HepG2 (cell line): ENCODE data around the gene DNAJC7. TPM values are rescaled to one million over a fixed set of nuclear protein-coding genes. Genes with fewer than 3 reads are reported as not detected.

Experiments
- CEBPZ ChIP-seq: IDR thresholded peaks from 2 replicates; pipeline ENCODE4 v1.6.1; 2012; ENCODE audit warnings: low read length, improper control_type of control experiment
- CHD2 ChIP-seq: IDR thresholded peaks from 2 replicates; pipeline ENCODE4 v1.6.1; 2011; ENCODE audit warnings: low read depth, low read length, improper control_type of control experiment
- GMEB2 ChIP-seq: IDR thresholded peaks from 2 replicates; pipeline ENCODE4 v1.6.1; 2016; ENCODE audit warnings: missing biosample characterization, missing genetic modification reagents, low read depth
- GPN1 ChIP-seq: sonication (generic); formaldehyde crosslinking; IDR thresholded peaks from 2 replicates; pipeline ENCODE4 v1.5.1; 2020; ENCODE audit warnings: missing genetic modification reagents, borderline replicate concordance
- KAT8 ChIP-seq: IDR thresholded peaks from 2 replicates; pipeline ENCODE4 v1.6.1; 2016; ENCODE audit warnings: missing genetic modification reagents, missing compliant biosample characterization
- KLF12 ChIP-seq: sonication (generic); formaldehyde crosslinking; IDR thresholded peaks from 2 replicates; pipeline ENCODE4 v1.4.0; 2020; ENCODE audit warnings: missing genetic modification reagents, borderline replicate concordance
- MNT ChIP-seq: fragments of 450-650 bp; IDR thresholded peaks from 2 replicates; pipeline ENCODE4 v1.6.1; 2016
- RBAK ChIP-seq: sonication (generic); formaldehyde crosslinking; IDR thresholded peaks from 2 replicates; pipeline ENCODE4 v1.5.1; 2020; ENCODE audit warnings: mild to moderate bottlenecking, missing genetic modification reagents
- SKIL ChIP-seq: sonication (generic); formaldehyde crosslinking; IDR thresholded peaks from 2 replicates; pipeline ENCODE4 v1.8.0; 2022; ENCODE audit warnings: missing genetic modification reagents, mild to moderate bottlenecking, moderate library complexity, borderline replicate concordance
- TAF1 ChIP-seq: sonication (generic); formaldehyde crosslinking; IDR thresholded peaks from 2 replicates; pipeline ENCODE4 v1.4.0; 2020; ENCODE audit warnings: missing genetic modification reagents
- TMF1 ChIP-seq: sonication (generic); formaldehyde crosslinking; IDR thresholded peaks from 2 replicates; pipeline ENCODE4 v1.8.1; 2022; ENCODE audit warnings: low read depth, missing genetic modification reagents
- ZNF20 ChIP-seq: sonication (generic); formaldehyde crosslinking; IDR thresholded peaks from 2 replicates; pipeline ENCODE4 v1.4.0; 2020; ENCODE audit warnings: mild to moderate bottlenecking, moderate library complexity, missing genetic modification reagents
- ZNF326 ChIP-seq: sonication (generic); formaldehyde crosslinking; IDR thresholded peaks from 2 replicates; pipeline ENCODE4 v1.4.0; 2020; ENCODE audit warnings: missing genetic modification reagents, borderline replicate concordance
- ZNF354B ChIP-seq: sonication (generic); formaldehyde crosslinking; IDR thresholded peaks from 2 replicates; pipeline ENCODE4 v1.8.0; 2022; ENCODE audit warnings: mild to moderate bottlenecking, missing genetic modification reagents
- ZNF558 ChIP-seq: sonication (generic); formaldehyde crosslinking; IDR thresholded peaks from 2 replicates; pipeline ENCODE4 v1.9.0; 2022; ENCODE audit warnings: mild to moderate bottlenecking, missing genetic modification reagents, borderline replicate concordance
- ZNF749 ChIP-seq: sonication (generic); formaldehyde crosslinking; IDR thresholded peaks from 2 replicates; pipeline ENCODE4 v1.8.0; 2022; ENCODE audit warnings: mild to moderate bottlenecking, missing genetic modification reagents, moderate library complexity, borderline replicate concordance
- ZNF75D ChIP-seq: sonication (generic); formaldehyde crosslinking; IDR thresholded peaks from 2 replicates; pipeline ENCODE4 v1.8.1; 2023; ENCODE audit warnings: missing genetic modification reagents, mild to moderate bottlenecking, borderline replicate concordance
- ZNF766 ChIP-seq: sonication (generic); formaldehyde crosslinking; IDR thresholded peaks from 2 replicates; pipeline ENCODE4 v1.5.0; 2020; ENCODE audit warnings: missing genetic modification reagents, borderline replicate concordance
- polyA plus RNA-seq, 8 experiments: library from polyadenylated mRNA; depleted of rRNA in 3 of 8; stranded (reverse) in 7 of 8; unstranded in 1 of 8; fragments of >200 nt; fragmentation: Illumina TruSeq in 4 of 8; extraction: Trizol in 4 of 8; gene quantifications; 2 replicates each; pipeline versions ENCODE4 v1.2.1 to v1.2.3, GENCODE V29; 2011 to 2016; ENCODE audit warnings: low read depth in 4 of 8, missing spikeins in 1 of 8, mixed read lengths in 1 of 8; ENCODE audit not compliant: insufficient read depth in 1 of 8
- total RNA-seq, 5 experiments: library from RNA; depleted of rRNA; stranded (reverse); fragments of >200 nt; fragmentation: Illumina TruSeq; extraction: Trizol; gene quantifications; 2 replicates each; pipeline ENCODE4 v1.2.3, GENCODE V29; 2016; ENCODE audit warnings: low read depth in 1 of 5

Gene DNAJC7
- total and polyA plus RNA-seq, 2 of the 13 experiments (the other 11 are each of a cell fraction or from before 2014, with no cell fraction given), result 47.7 to 132 TPM

GRCh38 chr17:41966463-41967140 lies 50.6 kb downstream of the DNAJC7 start, which contains the start of gene CNP (continued):
- 0 out of 2 replicates have a peak, but pooled peaks have one; percentile 52 for TF ChIP-seq ZNF766 (CRISPR knock-in tag)
- 0 out of 2 replicates have a peak, but pooled peaks have one; percentile 92 for TF ChIP-seq ZNF749
- TF ChIP-seq ZNF326 (CRISPR knock-in tag), result 0 out of 2 replicates have a peak, but pooled peaks have one; percentile 7
- peak; percentile 70; the same call in 1 of the 2 replicates for TF ChIP-seq KLF12 (CRISPR knock-in tag)
- no peak for TF ChIP-seq CEBPZ
- no peak for TF ChIP-seq RBAK (CRISPR knock-in tag)
- peak; percentile 20; the same call in 1 of the 2 replicates for TF ChIP-seq GMEB2 (CRISPR knock-in tag)
- TF ChIP-seq MNT, result 0 out of 2 replicates have a peak, but pooled peaks have one; percentile 33
- peak; percentile 26; the same call in 1 of the 2 replicates for TF ChIP-seq ZNF75D (CRISPR knock-in tag)
- TF ChIP-seq GPN1, result no peak
- peak; percentile 83 for TF ChIP-seq TAF1 (CRISPR knock-in tag)
- peak; percentile 85 for TF ChIP-seq TMF1 (CRISPR knock-in tag)
- TF ChIP-seq ZNF354B, result no peak; the same call in 1 of the 2 replicates
- peak; percentile 52; the same call in 1 of the 2 replicates for TF ChIP-seq ZNF558 (CRISPR knock-in tag)
- no peak for TF ChIP-seq ZNF20 (CRISPR knock-in tag)
- peak; percentile 84 for TF ChIP-seq KAT8 (CRISPR knock-in tag)
- peak; percentile 79 for TF ChIP-seq SKIL (CRISPR knock-in tag)
- peak; percentile 98 for TF ChIP-seq CHD2
